Neural cell (in vitro differentiated cells): ENCODE measurements around the gene KMT2B. TPM values are rescaled to one million over a fixed set of nuclear protein-coding genes. Genes with fewer than 3 reads are reported as not detected.

Source experiments
- H2AFZ ChIP-seq: fragments of 200-600, 300-800 bp; sonication (generic), shearing (Covaris generic); 2 replicates; pipeline ENCODE4 v1.6.0; 2014; ENCODE audit warnings: low read depth, mild to moderate bottlenecking, antibody characterized with exemption, low read length, moderate library complexity
- H3F3A ChIP-seq: fragments of 200-600 bp; shearing (Covaris generic); 2 replicates; pipeline ENCODE4 v1.6.1; 2016; ENCODE audit warnings: mild to moderate bottlenecking, moderate library complexity, mixed read lengths, antibody characterized with exemption, low read length; ENCODE audit not compliant: insufficient read depth, poor library complexity, severe bottlenecking
- H3K27ac ChIP-seq: fragments of 200-600, 300-800 bp; sonication (generic), shearing (Covaris generic); 2 replicates; pipeline ENCODE4 v1.5.1; 2014; ENCODE audit warnings: mild to moderate bottlenecking, low read length, moderate library complexity
- H3K27me3 ChIP-seq: fragments of 300-800, 200-600 bp; sonication (generic), shearing (Covaris generic); 2 replicates; pipeline ENCODE4 v1.6.0; 2014; ENCODE audit warnings: mild to moderate bottlenecking, low read depth, low read length, moderate library complexity; ENCODE audit not compliant: insufficient read depth
- H3K36me3 ChIP-seq: fragments of 300-800, 200-600 bp; sonication (generic), shearing (Covaris generic); 2 replicates; pipeline ENCODE4 v1.5.1; 2014; ENCODE audit warnings: mild to moderate bottlenecking, antibody characterized with exemption, low read length, moderate library complexity; ENCODE audit not compliant: insufficient read depth
- H3K4me2 ChIP-seq: fragments of 300-800, 200-600 bp; sonication (generic), shearing (Covaris generic); 2 replicates; pipeline ENCODE4 v1.6.0; 2014; ENCODE audit warnings: mild to moderate bottlenecking, low read length
- H3K4me3 ChIP-seq: fragments of 300-800, 200-600 bp; sonication (generic), shearing (Covaris generic); 2 replicates; pipeline ENCODE4 v1.5.1; 2014; ENCODE audit warnings: mild to moderate bottlenecking, low read length, moderate library complexity
- H3K79me2 ChIP-seq: fragments of 200-600 bp; shearing (Covaris generic); replicated peaks from 2 replicates; pipeline ENCODE4 v1.6.0; 2014; ENCODE audit warnings: mild to moderate bottlenecking, low read length, moderate library complexity; ENCODE audit not compliant: insufficient read depth
- H3K9ac ChIP-seq: fragments of 300-800, 200-600 bp; sonication (generic), shearing (Covaris generic); 2 replicates; pipeline ENCODE4 v1.6.1; 2016; ENCODE audit warnings: mild to moderate bottlenecking, low read length, mixed read lengths
- H3K9me2 ChIP-seq: fragments of 200-600 bp; shearing (Covaris generic); 2 replicates; pipeline ENCODE4 v1.6.1; 2016; ENCODE audit warnings: mild to moderate bottlenecking, low read length, mixed read lengths; ENCODE audit not compliant: insufficient read depth
- H3K9me3 ChIP-seq: fragments of 200-600, 300-800 bp; sonication (generic), shearing (Covaris generic); 2 replicates; pipeline ENCODE4 v1.6.1; 2016; ENCODE audit warnings: mild to moderate bottlenecking, mixed run types, low read length, moderate library complexity, mixed read lengths
- H4K20me1 ChIP-seq: fragments of 200-600 bp; shearing (Covaris generic); 2 replicates; pipeline ENCODE4 v1.6.1; 2016; ENCODE audit warnings: mild to moderate bottlenecking, mixed run types; ENCODE audit not compliant: insufficient read depth
- EP300 ChIP-seq: fragments of 450-650 bp; conservative IDR thresholded peaks from 2 replicates; pipeline ENCODE4 v1.6.1; 2014; ENCODE audit warnings: antibody characterized with exemption, mild to moderate bottlenecking, moderate library complexity; ENCODE audit not compliant: poor library complexity, severe bottlenecking
- EZH2 ChIP-seq: fragments of 200-600, 300-800 bp; shearing (Covaris generic), sonication (generic); IDR thresholded peaks from 2 replicates; pipeline ENCODE4 v1.6.1; 2014; ENCODE audit warnings: antibody characterized with exemption, low read length, borderline replicate concordance, mild to moderate bottlenecking; ENCODE audit not compliant: insufficient read depth, poor library complexity, severe bottlenecking
- MXI1 ChIP-seq: fragments of 450-650 bp; conservative IDR thresholded peaks from 2 replicates; pipeline ENCODE4 v1.6.1; 2014; ENCODE audit warnings: antibody characterized with exemption, mild to moderate bottlenecking; ENCODE audit not compliant: poor library complexity, severe bottlenecking
- POLR2AphosphoS5 ChIP-seq: IDR thresholded peaks from 2 replicates; pipeline ENCODE4 v1.6.1; 2012
- RAD21 ChIP-seq: fragments of 450-650 bp; conservative IDR thresholded peaks from 2 replicates; pipeline ENCODE4 v1.6.1; 2014; ENCODE audit warnings: antibody characterized with exemption, mild to moderate bottlenecking, moderate library complexity
- REST ChIP-seq: IDR thresholded peaks from 2 replicates; pipeline ENCODE4 v1.6.1; 2012; ENCODE audit warnings: borderline replicate concordance
- SMC3 ChIP-seq: fragments of 450-650 bp; conservative IDR thresholded peaks from 2 replicates; pipeline ENCODE4 v1.6.1; 2014; ENCODE audit warnings: antibody characterized with exemption, mild to moderate bottlenecking, moderate library complexity; ENCODE audit not compliant: poor library complexity
- TAF1 ChIP-seq: IDR thresholded peaks from 2 replicates; pipeline ENCODE4 v1.6.1; 2012; ENCODE audit warnings: low read depth
- polyA plus RNA-seq: library from polyadenylated mRNA; depleted of rRNA; stranded (reverse); fragments of >200 nt; gene quantifications from 2 replicates; pipeline ENCODE4 v1.2.3, GENCODE V29; 2014
- TF ChIP-seq, protein P1 (sequence below): fragments of 450-650 bp; IDR thresholded peaks from 2 replicates; pipeline ENCODE4 v1.5.1; 2014; ENCODE audit warnings: antibody characterized with exemption, mild to moderate bottlenecking, moderate library complexity; ENCODE audit not compliant: poor library complexity, severe bottlenecking

Gene KMT2B
- polyA plus RNA-seq, 1 donor from 2014 or later, result 15.8 TPM

DNA sequence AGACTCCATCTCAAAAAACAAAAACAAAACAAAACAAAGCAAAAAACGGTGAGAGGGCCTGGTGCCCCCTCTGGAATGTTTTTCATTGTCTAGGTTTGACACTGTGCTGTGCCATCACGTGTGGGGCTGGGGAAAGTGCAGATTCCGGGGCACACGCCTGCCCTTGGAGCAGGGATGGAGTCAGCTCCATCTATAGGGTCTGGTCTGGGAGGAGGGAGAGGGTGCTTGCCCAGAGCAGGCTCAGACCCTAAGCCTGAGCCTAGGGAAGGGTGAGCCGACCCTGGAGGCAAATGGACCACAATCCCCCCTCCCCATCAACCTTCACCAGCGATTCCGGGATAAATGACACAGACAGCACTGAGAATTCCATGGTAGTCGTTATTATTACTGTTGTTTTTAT lies 24.4 kb upstream of the KMT2B start:
- H3K9ac ChIP-seq, result no peak overlapping the region
- no peak overlapping the region for H3K4me2 ChIP-seq
- no peaks in the 10 kb centered on the region for H3K9me2 ChIP-seq
- no peaks in the 10 kb centered on the region for H3K9me3 ChIP-seq
- no peak overlapping the region for H3K27ac ChIP-seq
- no peaks in the 10 kb centered on the region for H4K20me1 ChIP-seq
- no peaks in the 10 kb centered on the region for H3F3A ChIP-seq
- H3K79me2 ChIP-seq, result no peaks in the 10 kb centered on the region
- H3K36me3 ChIP-seq, result no peaks in the 10 kb centered on the region
- H3K4me3 ChIP-seq, result no peak overlapping the region
- H3K27me3 ChIP-seq, result no peaks in the 10 kb centered on the region
- no peak for TF ChIP-seq EP300
- no peak for TF ChIP-seq SMC3
- TF ChIP-seq, protein P1, sequence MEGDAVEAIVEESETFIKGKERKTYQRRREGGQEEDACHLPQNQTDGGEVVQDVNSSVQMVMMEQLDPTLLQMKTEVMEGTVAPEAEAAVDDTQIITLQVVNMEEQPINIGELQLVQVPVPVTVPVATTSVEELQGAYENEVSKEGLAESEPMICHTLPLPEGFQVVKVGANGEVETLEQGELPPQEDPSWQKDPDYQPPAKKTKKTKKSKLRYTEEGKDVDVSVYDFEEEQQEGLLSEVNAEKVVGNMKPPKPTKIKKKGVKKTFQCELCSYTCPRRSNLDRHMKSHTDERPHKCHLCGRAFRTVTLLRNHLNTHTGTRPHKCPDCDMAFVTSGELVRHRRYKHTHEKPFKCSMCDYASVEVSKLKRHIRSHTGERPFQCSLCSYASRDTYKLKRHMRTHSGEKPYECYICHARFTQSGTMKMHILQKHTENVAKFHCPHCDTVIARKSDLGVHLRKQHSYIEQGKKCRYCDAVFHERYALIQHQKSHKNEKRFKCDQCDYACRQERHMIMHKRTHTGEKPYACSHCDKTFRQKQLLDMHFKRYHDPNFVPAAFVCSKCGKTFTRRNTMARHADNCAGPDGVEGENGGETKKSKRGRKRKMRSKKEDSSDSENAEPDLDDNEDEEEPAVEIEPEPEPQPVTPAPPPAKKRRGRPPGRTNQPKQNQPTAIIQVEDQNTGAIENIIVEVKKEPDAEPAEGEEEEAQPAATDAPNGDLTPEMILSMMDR, result no peak
- no peak for TF ChIP-seq MXI1
- TF ChIP-seq TAF1, result no peak
- no peak overlapping the region for H2AFZ ChIP-seq

GRCh38 chr19:35693835-35694599 lies 23.8 kb upstream of the KMT2B start:
- Histone ChIP-seq H3K36me3 (no peaks in the 10 kb centered on the region), H3K27ac (no peak overlapping the region), H4K20me1 (no peaks in the 10 kb centered on the region), H3K9me2 (no peaks in the 10 kb centered on the region), H3K4me2 (no peak overlapping the region), H3K27me3 (no peaks in the 10 kb centered on the region), H3F3A (no peaks in the 10 kb centered on the region), H3K9ac (no peak overlapping the region), H3K79me2 (no peaks in the 10 kb centered on the region), H3K4me3 (no peak overlapping the region), H2AFZ (no peak overlapping the region), H3K9me3 (no peaks in the 10 kb centered on the region)
- TF ChIP-seq TAF1, result no peak
- TF ChIP-seq, protein P1, result peak; percentile 82
- peak; percentile 72 for TF ChIP-seq SMC3
- peak; percentile 74 for TF ChIP-seq RAD21
- TF ChIP-seq EZH2, result no peak

GRCh38 chr19:35695895-35696422 lies 21.8 kb upstream of the KMT2B start:
- no peak overlapping the region for H3K9ac ChIP-seq
- H4K20me1 ChIP-seq, result no peaks in the 10 kb centered on the region

More at GRCh38 chr19:35695895-35696422, 21.8 kb upstream of the KMT2B start:
- Histone ChIP-seq H3K4me3 (no peak overlapping the region), H3K27me3 (no peaks in the 10 kb centered on the region), H3F3A (no peaks in the 10 kb centered on the region), H2AFZ (no peak overlapping the region), H3K36me3 (no peaks in the 10 kb centered on the region), H3K79me2 (no peaks in the 10 kb centered on the region), H3K27ac (no peak overlapping the region), H3K9me3 (no peaks in the 10 kb centered on the region), H3K4me2 (no peak overlapping the region), H3K9me2 (no peaks in the 10 kb centered on the region)
- no peak for TF ChIP-seq EP300
- no peak for TF ChIP-seq RAD21
- TF ChIP-seq SMC3, result no peak
- no peak for TF ChIP-seq MXI1
- TF ChIP-seq POLR2AphosphoS5, result no peak
- TF ChIP-seq TAF1, result no peak
- TF ChIP-seq EZH2, result no peak
- TF ChIP-seq, protein P1, result no peak
- no peak for TF ChIP-seq REST
